HEK293 (cell line): ENCODE results near the gene ZFAND3.

Experiments used
- CTCF ChIA-PET: fragments of 350-600 bp; formaldehyde crosslinking; extraction: SDS; loops from one replicate; lab custom pipeline; 2021; ENCODE audit warnings: antibody characterized with exemption; lab: Yijun Ruan, JAX
- POLR2A ChIA-PET: fragments of 300-600 bp; formaldehyde crosslinking; extraction: SDS; loops from one replicate; lab custom pipeline; 2020; ENCODE audit warnings: antibody characterized with exemption, inconsistent platforms; lab: Yijun Ruan, JAX
- H3K27ac ChIP-seq: fragments of 200-500 bp; sonication (Bioruptor generic); 2 replicates; pipeline ENCODE4 v1.5.1; 2014; ENCODE audit warnings: low read depth, low read length, control low read depth, inconsistent platforms; ENCODE audit errors: extremely low read depth
- H3K36me3 ChIP-seq, 2 experiments: fragments of 200-500 bp in 1 of 2; sonication (Bioruptor generic) in 1 of 2; 1 replicate in 1 of 2; 2 replicates in 1 of 2; pipeline ENCODE4 v1.5.1; 2014 to 2017; ENCODE audit warnings: inconsistent platforms in 2 of 2, low read length in 2 of 2; ENCODE audit not compliant: control insufficient read depth in 2 of 2, insufficient read depth in 1 of 2
- H3K4me1 ChIP-seq: fragments of 200-500 bp; sonication (Bioruptor generic); 2 replicates; pipeline ENCODE4 v1.5.1; 2014; ENCODE audit warnings: mild to moderate bottlenecking, low read length, inconsistent platforms; ENCODE audit not compliant: control insufficient read depth, insufficient read depth
- H3K4me3 ChIP-seq: 2 replicates; pipeline ENCODE4 v1.5.1; 2011; ENCODE audit warnings: low read depth, mild to moderate bottlenecking, control low read depth, low read length, moderate library complexity
- H3K9me3 ChIP-seq: fragments of 200-500 bp; sonication (Bioruptor generic); 2 replicates; pipeline ENCODE4 v1.5.1; 2014; ENCODE audit warnings: low read depth, low read length, inconsistent platforms; ENCODE audit not compliant: control insufficient read depth, insufficient read depth
- FEZF1 ChIP-seq: fragments of 450-650 bp; formaldehyde crosslinking; IDR thresholded peaks from 2 replicates; pipeline ENCODE4 v1.5.1; 2016; ENCODE audit warnings: missing biosample characterization, missing genetic modification characterization
- KLF8 ChIP-seq: fragments of 450-650 bp; formaldehyde crosslinking; IDR thresholded peaks from 2 replicates; pipeline ENCODE4 v1.5.1; 2016; ENCODE audit warnings: missing biosample characterization, missing genetic modification characterization
- MZF1 ChIP-seq: fragments of 450-650 bp; formaldehyde crosslinking; IDR thresholded peaks from 2 replicates; pipeline ENCODE4 v1.5.1; 2017; ENCODE audit warnings: missing biosample characterization, missing genetic modification characterization, borderline replicate concordance
- PRDM6 ChIP-seq: fragments of 450-650 bp; formaldehyde crosslinking; IDR thresholded peaks from 2 replicates; pipeline ENCODE4 v1.5.1; 2017; ENCODE audit warnings: missing biosample characterization, missing genetic modification characterization
- ZBTB10 ChIP-seq: fragments of 450-650 bp; formaldehyde crosslinking; IDR thresholded peaks from 2 replicates; pipeline ENCODE4 v1.5.1; 2016; ENCODE audit warnings: missing biosample characterization, missing genetic modification characterization
- ZBTB17 ChIP-seq: fragments of 450-650 bp; formaldehyde crosslinking; IDR thresholded peaks from 2 replicates; pipeline ENCODE4 v1.5.1; 2016; ENCODE audit warnings: missing biosample characterization, missing genetic modification characterization
- ZBTB8A ChIP-seq: fragments of 450-650 bp; formaldehyde crosslinking; IDR thresholded peaks from 2 replicates; pipeline ENCODE4 v1.5.1; 2016; ENCODE audit warnings: missing biosample characterization, missing genetic modification characterization
- ZNF184 ChIP-seq: fragments of 450-650 bp; IDR thresholded peaks from 2 replicates; pipeline ENCODE4 v1.5.1; 2018; ENCODE audit warnings: missing biosample characterization, mild to moderate bottlenecking, missing genetic modification characterization
- ZNF202 ChIP-seq: fragments of 450-650 bp; formaldehyde crosslinking; IDR thresholded peaks from 2 replicates; pipeline ENCODE4 v1.5.1; 2016; ENCODE audit warnings: missing biosample characterization, missing genetic modification characterization, borderline replicate concordance
- ZNF239 ChIP-seq: fragments of 450-650 bp; formaldehyde crosslinking; IDR thresholded peaks from 2 replicates; pipeline ENCODE4 v1.5.1; 2016; ENCODE audit warnings: missing biosample characterization, missing genetic modification characterization
- ZNF292 ChIP-seq: fragments of 450-650 bp; formaldehyde crosslinking; IDR thresholded peaks from 2 replicates; pipeline ENCODE4 v1.5.1; 2016; ENCODE audit warnings: low read depth, missing biosample characterization, missing genetic modification characterization, borderline replicate concordance
- ZNF37A ChIP-seq: fragments of 450-650 bp; IDR thresholded peaks from 2 replicates; pipeline ENCODE4 v1.5.1; 2018; ENCODE audit warnings: missing biosample characterization, missing genetic modification characterization
- ZNF391 ChIP-seq: fragments of 450-650 bp; formaldehyde crosslinking; IDR thresholded peaks from 2 replicates; pipeline ENCODE4 v1.5.1; 2016; ENCODE audit warnings: low read depth, missing biosample characterization, missing genetic modification characterization, borderline replicate concordance
- ZNF404 ChIP-seq: fragments of 450-650 bp; formaldehyde crosslinking; IDR thresholded peaks from 2 replicates; pipeline ENCODE4 v1.5.1; 2017; ENCODE audit warnings: missing biosample characterization, missing genetic modification characterization
- ZNF529 ChIP-seq: fragments of 450-650 bp; formaldehyde crosslinking; IDR thresholded peaks from 2 replicates; pipeline ENCODE4 v1.5.1; 2017; ENCODE audit warnings: missing genetic modification characterization, missing biosample characterization; ENCODE audit not compliant: insufficient replicate concordance
- ZNF571 ChIP-seq: fragments of 450-650 bp; formaldehyde crosslinking; IDR thresholded peaks from 2 replicates; pipeline ENCODE4 v1.5.0; 2017; ENCODE audit warnings: missing biosample characterization, missing genetic modification characterization
- ZNF585B ChIP-seq: fragments of 450-650 bp; formaldehyde crosslinking; IDR thresholded peaks from 2 replicates; pipeline ENCODE4 v1.5.1; 2016; ENCODE audit warnings: missing biosample characterization, missing genetic modification characterization
- ZNF792 ChIP-seq: fragments of 450-650 bp; formaldehyde crosslinking; IDR thresholded peaks from 2 replicates; pipeline ENCODE4 v1.5.1; 2016; ENCODE audit warnings: missing biosample characterization, missing genetic modification characterization
- ZNF843 ChIP-seq: fragments of 450-650 bp; formaldehyde crosslinking; IDR thresholded peaks from 2 replicates; pipeline ENCODE4 v1.5.1; 2016; ENCODE audit warnings: missing biosample characterization, missing genetic modification characterization
- ZSCAN18 ChIP-seq: fragments of 450-650 bp; formaldehyde crosslinking; IDR thresholded peaks from 2 replicates; pipeline ENCODE4 v1.5.1; 2016; ENCODE audit warnings: missing biosample characterization, missing genetic modification characterization
- TF ChIP-seq, protein P1 (sequence below): fragments of 450-650 bp; formaldehyde crosslinking; IDR thresholded peaks from 2 replicates; pipeline ENCODE4 v1.5.1; 2016; ENCODE audit warnings: missing biosample characterization, missing genetic modification characterization

Gene ZFAND3

DNA sequence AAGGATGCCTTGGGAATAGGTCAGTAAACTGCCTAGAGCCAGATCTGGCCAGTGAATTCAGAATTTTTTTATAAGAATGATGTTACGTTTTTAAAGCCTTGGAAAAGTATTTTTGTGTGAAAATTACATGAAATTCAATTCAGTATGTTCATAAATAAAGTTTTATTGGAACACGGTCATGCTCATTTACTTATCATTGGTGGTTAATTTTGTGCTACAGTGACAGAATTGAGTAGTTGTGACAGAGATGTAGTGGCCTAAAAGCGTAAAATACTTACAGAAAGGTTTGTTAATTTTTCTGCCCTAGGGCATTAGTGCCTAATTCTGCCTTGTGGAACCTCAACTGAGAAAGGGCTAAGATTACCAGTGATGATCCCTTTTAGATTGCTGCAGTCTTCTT lies 28.2 kb downstream of the ZFAND3 start:
- ChIA-PET POLR2A (no interaction called here), CTCF (interaction anchor here (0.6 kb wide), 1 partner anchor 12 kb away, joined by 6 read pairs; no protein-coding TSS in a partner anchor)
- no peak for TF ChIP-seq ZBTB17 (tag by site-specific recombination)
- peak; percentile 76 for TF ChIP-seq PRDM6
- peak; percentile 26; the same call in 1 of the 2 replicates for TF ChIP-seq ZBTB8A (tag by site-specific recombination)
- no peak overlapping the region for H3K4me3 ChIP-seq
- no peak overlapping the region for H3K27ac ChIP-seq
- no peaks in the 10 kb centered on the region for H3K9me3 ChIP-seq
- H3K36me3 ChIP-seq, result no peaks in the 10 kb centered on the region; a peak in 1 of 3 replicates
- peaks cover 23% of the 10 kb centered on the region for H3K4me1 ChIP-seq

GRCh38 chr6:37848371-37848770 lies 28.8 kb downstream of the ZFAND3 start:
- Histone ChIP-seq H3K27ac (no peak overlapping the region), H3K9me3 (no peaks in the 10 kb centered on the region), H3K36me3 (no peaks in the 10 kb centered on the region; a peak in 1 of 3 replicates), H3K4me3 (no peak overlapping the region), H3K4me1 (peaks cover 23% of the 10 kb centered on the region)
- TF ChIP-seq MZF1, result no peak
- TF ChIP-seq, protein P1, sequence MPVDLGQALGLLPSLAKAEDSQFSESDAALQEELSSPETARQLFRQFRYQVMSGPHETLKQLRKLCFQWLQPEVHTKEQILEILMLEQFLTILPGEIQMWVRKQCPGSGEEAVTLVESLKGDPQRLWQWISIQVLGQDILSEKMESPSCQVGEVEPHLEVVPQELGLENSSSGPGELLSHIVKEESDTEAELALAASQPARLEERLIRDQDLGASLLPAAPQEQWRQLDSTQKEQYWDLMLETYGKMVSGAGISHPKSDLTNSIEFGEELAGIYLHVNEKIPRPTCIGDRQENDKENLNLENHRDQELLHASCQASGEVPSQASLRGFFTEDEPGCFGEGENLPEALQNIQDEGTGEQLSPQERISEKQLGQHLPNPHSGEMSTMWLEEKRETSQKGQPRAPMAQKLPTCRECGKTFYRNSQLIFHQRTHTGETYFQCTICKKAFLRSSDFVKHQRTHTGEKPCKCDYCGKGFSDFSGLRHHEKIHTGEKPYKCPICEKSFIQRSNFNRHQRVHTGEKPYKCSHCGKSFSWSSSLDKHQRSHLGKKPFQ (tag by site-specific recombination), result no peak
- no peak for TF ChIP-seq ZNF391
- no peak for TF ChIP-seq ZNF529
- no peak for TF ChIP-seq ZNF239 (tag by site-specific recombination)
- TF ChIP-seq ZNF571 (tag by site-specific recombination), result no peak
- no peak for TF ChIP-seq ZNF202 (tag by site-specific recombination)
- no peak for TF ChIP-seq ZNF404 (tag by site-specific recombination)
- TF ChIP-seq ZNF585B (tag by site-specific recombination), result no peak
- TF ChIP-seq ZNF843 (tag by site-specific recombination), result no peak
- TF ChIP-seq ZBTB10 (tag by site-specific recombination), result no peak
- TF ChIP-seq FEZF1 (tag by site-specific recombination), result no peak
- no peak for TF ChIP-seq ZNF184
- TF ChIP-seq KLF8 (tag by site-specific recombination), result no peak
- no peak for TF ChIP-seq ZNF37A (tag by site-specific recombination)
- ChIA-PET POLR2A (no interaction called here), CTCF (interaction anchor here (0.6 to 0.9 kb wide), 3 partner anchors 11 to 15 kb away, joined by 3 to 4 read pairs (median 4); no protein-coding TSS in a partner anchor)

DNA sequence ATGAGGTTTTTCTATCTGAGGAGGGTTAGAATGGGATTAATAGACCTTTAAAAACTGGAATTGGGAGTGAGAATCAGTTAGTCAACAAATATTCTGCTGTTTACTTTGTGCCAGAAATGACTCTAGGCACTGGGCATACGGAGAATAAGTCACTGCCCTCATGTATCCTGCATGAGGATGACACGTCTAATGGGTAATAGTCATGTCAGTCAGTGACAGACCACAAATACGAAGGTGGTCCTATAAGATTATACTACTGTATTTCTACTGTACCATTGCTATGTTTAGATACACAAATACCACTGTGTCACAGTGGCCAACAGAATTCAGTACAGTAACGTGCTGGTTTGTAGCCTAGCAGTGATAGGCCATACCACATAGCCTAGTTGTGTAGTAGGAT lies 30.7 kb downstream of the ZFAND3 start:
- peaks cover 19% of the 10 kb centered on the region for H3K4me1 ChIP-seq
- POLR2A ChIA-PET, result no interaction called here
- H3K9me3 ChIP-seq, result no peaks in the 10 kb centered on the region
- no peak overlapping the region for H3K4me3 ChIP-seq
- H3K36me3 ChIP-seq, result no peaks in the 10 kb centered on the region; a peak in 1 of 3 replicates
- H3K27ac ChIP-seq, result no peak overlapping the region
- CTCF ChIA-PET, result no interaction called here
- TF ChIP-seq ZNF792 (tag by site-specific recombination) (no peak), ZNF292 (no peak), ZNF843 (tag by site-specific recombination) (no peak), ZSCAN18 (tag by site-specific recombination) (no peak)
